Stimulated activated CD8-positive, alpha-beta memory T cell treated with anti-CD3 and anti-CD28 coated beads, Interleukin-7, amount 100 ng/mL, for 24 hours (primary cell): ENCODE data around the gene GAPVD1.

ENCODE experiments used
- DNase-seq: peaks from one replicate; pipeline ENCODE4 v3.0.0-alpha.2; 2020; ENCODE audit warnings: low read depth

GAPVD1 gene

DNA sequence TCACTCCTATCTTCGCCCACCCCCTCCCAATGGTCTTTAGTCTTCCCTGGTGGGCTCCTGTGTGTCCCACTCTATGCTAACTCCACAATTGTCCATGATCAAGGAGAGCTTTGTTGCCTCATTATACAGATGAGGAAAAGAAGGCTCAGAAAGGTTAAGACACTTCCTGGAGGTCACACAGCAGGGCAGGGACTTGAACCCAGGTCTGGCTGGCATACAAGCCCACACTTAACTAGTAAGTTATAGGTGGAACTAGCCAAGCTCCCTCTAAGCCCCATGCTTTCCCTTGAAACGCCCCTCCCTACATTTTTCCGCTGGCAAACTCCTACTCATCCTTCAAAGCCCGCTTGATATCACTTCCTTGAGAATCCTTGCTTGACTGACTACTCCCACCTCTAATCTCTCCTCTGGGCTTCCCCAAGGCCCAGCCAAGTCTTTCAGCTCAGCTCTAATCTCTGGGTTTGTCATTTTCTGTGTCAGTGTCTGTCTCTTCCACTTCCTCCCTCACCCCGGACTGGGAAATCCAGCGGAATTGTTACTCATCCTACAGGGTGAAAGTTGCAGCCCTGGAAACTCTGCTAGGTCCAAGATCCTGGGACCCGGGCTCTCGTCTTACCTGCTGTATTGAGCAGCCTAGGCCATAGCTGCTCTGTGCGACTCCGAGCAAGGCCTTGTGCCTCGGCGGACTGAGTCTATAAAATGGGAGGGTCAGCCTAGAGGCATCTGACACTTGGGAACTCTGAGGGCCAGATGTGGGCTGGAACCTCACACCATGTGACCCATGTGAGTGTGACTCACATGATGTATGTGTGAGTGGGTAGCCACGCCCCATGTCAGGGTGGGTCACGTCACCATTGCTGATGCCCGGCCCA is 144.5 kb downstream of the GAPVD1 start:
- DNase-seq: no peak

DNA sequence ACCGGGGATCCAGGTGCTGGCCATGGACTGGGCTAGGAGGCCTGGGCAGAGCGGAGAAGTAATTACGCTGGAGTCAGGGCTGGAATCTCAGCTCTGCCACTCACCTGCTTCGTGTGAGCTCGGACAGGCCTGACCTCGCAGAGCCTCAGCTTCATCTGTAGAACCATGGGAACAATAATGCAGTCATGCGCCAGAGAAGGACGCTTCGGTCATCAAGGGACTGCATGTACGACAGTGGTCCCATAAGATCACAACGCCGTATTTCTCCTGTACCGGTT is 145.1 kb downstream of the GAPVD1 start:
- no peak for DNase-seq

GRCh38 chr9:125407432-125407973 is 145.9 kb downstream of the GAPVD1 start:
- DNase-seq: no peak

GRCh38 chr9:125407974-125408900 is 146.6 kb downstream of the GAPVD1 start:
- DNase-seq: peak; percentile 60

DNA sequence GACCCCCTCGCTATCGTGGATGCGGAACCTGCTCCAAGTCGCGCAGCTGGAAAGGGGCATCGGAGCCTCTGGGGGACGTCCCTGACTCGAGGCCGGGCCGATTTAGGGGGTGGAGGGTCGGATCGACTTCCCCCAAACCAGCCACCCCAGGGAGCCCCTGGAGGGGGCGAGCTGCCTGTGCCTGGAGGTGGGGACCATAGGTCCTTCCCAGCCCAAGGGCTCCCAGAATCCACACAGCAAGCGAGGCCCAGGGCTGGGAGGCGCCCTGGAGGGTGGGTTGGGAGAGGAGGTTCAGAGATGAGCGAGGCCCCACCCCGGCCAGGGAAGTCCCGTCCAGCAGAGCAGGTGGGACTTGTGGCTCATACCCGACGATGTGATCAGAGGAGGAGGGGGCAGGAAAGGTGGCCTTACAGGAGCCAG is 147.6 kb downstream of the GAPVD1 start:
- DNase-seq: no peak

DNA sequence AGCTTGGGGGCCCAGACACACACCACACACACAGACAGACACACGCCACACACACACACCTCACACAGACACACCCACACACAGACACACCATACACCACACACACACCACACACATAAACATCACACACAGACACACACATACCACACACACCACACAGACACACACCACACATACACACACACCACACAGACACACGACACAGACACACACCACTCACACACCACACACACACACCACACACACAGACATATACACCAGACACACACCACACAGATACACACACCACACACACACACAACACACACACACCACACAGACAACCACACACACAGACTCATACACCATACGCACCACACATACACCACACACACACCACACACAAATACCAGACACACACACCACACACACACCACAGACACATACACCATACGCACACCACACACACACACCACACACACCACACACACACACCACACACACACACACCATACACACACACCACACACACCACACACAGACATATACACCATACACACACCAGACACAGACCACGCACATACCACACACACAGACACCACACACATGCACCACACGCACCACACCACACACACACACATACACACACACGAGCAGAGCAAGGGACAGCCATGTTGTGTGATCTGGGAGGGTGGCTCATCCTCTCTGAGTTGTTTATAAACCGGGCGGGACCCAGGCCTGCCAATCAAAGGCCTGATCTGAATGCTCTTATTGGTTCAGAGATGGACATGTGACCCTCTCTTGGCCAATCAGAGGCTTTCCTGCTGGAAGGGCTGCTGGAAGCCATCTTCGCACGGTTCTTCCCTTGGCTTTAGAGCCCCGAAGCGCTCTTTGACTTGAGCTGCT is 148.3 kb downstream of the GAPVD1 start:
- no peak for DNase-seq

GRCh38 chr9:125410522-125410894 is 148.9 kb downstream of the GAPVD1 start:
- DNase-seq: no peak

DNA sequence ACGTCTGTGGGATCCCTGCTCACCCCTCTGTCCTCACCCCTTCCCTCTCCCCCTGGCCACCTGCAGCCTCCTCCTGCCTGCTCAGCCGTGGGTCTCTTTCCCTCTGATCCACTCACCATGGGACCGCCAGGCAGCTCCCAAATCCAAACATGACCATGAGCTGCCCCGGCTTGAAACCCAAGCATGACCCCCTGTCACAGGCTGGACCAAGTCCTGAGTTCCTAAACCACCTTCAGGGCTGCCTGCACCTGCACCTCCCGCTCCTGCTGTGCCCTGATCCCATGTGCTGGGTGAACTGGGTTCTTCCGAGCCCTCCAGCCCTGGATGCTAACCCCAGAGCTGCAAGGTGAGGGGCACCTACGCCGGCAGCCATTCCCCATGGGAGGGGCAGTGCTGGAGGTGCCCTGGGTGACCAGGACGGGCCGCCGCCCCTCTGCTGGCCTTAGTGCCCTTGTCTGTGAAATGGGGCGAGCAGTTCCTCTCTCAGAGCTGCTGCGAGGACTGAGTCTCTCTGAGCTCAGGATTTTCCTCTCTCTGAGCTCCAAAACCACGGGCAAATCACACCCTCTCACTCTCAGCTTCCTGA is 149.6 kb downstream of the GAPVD1 start:
- no peak for DNase-seq

GRCh38 chr9:125412166-125412565 is 150.5 kb downstream of the GAPVD1 start:
- no peak for DNase-seq

- no peak for DNase-seq
Observed at GRCh38 chr9:125413579-125413978, 152.0 kb downstream of the GAPVD1 start.

GRCh38 chr9:125415583-125416460 is 154.2 kb downstream of the GAPVD1 start:
- DNase-seq: no peak

DNA sequence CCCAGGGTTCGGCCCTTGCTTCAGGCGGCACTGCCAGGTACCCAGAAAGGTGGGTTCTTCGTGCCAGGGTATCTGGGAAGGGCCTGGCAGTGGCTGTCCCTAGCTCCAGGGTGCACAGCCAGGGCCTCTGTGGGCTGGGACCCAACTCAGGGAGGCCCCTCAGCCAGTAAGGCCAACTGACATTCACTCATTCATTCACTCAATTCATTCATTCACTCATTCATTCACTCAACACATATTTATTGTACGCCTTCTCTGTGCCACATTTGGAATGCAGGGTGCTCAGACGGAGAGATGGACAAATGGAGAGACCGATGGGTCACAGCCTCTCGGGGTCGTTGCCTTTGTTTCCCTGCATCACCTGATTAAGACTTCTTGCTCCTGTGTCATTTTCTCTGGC is 154.9 kb downstream of the GAPVD1 start:
- no peak for DNase-seq
